Calu3 (cell line): Measurements from ENCODE around the gene VPS11. TPM values are rescaled to one million over a fixed set of nuclear protein-coding genes. Genes with fewer than 3 reads are reported as not detected.

Source experiments
- BruUV-seq: library from RNA; stranded (reverse); fragments of 400-500 nt; replicated peaks from 2 replicates; lab custom pipeline; 2021; lab: Mats Ljungman, UMichigan
- CTCF ChIA-PET: fragments of 300-600 bp; sonication (Branson Sonifier 250); formaldehyde crosslinking; loops from one replicate; lab custom pipeline; 2022; ENCODE audit warnings: antibody characterized with exemption; lab: Charles Lee
- DNase-seq: peaks from one replicate; pipeline ENCODE4 v3.0.0; 2022
- H3K27ac Mint-ChIP-seq: one replicate; pipeline ENCODE4 v1.8.0; 2022; ENCODE audit warnings: mixed read lengths; ENCODE audit not compliant: unreplicated experiment
- H3K27me3 Mint-ChIP-seq: one replicate; pipeline ENCODE4 v1.8.0; 2022; ENCODE audit warnings: mixed read lengths; ENCODE audit not compliant: unreplicated experiment
- H3K36me3 Mint-ChIP-seq: one replicate; pipeline ENCODE4 v1.8.0; 2022; ENCODE audit warnings: mild to moderate bottlenecking, moderate library complexity, mixed read lengths; ENCODE audit not compliant: insufficient read depth, unreplicated experiment
- H3K4me1 Mint-ChIP-seq: one replicate; pipeline ENCODE4 v1.8.0; 2022; ENCODE audit warnings: mild to moderate bottlenecking, low read depth, mixed read lengths; ENCODE audit not compliant: unreplicated experiment
- H3K4me3 Mint-ChIP-seq: one replicate; pipeline ENCODE4 v1.8.0; 2022; ENCODE audit warnings: mild to moderate bottlenecking, low read depth, moderate library complexity, mixed read lengths; ENCODE audit not compliant: unreplicated experiment
- H3K9me3 Mint-ChIP-seq: one replicate; pipeline ENCODE4 v1.8.0; 2022; ENCODE audit warnings: low read depth, mixed read lengths; ENCODE audit not compliant: unreplicated experiment
- CTCF ChIP-seq: fragments of 200-600 bp; IDR thresholded peaks from one replicate; pipeline ENCODE4 v1.8.0; 2022; ENCODE audit warnings: antibody characterized with exemption; ENCODE audit not compliant: unreplicated experiment
- intact Hi-C: fragments of 100-400 bp; cut with micrococcal nuclease; formaldehyde crosslinking; loops from one replicate; pipeline ENCODE4 v1.10.0; 2022; ENCODE audit not compliant: unreplicated experiment
- total RNA-seq: library from RNA; stranded (reverse); gene quantifications from 2 replicates; pipeline ENCODE4 v1.2.3, GENCODE V29; 2022

VPS11 gene
- total RNA-seq, 1 experiment from 2014 or later = 15.1 TPM

GRCh38 chr11:119021631-119022030 is 46.0 kb upstream of the VPS11 start:
- intact Hi-C loops = no loop called here
- Mint-ChIP-seq H3K27ac (no peak overlapping the region), H3K4me3 (no peak overlapping the region), H3K36me3 (peaks cover 59% of the 10 kb centered on the region), H3K27me3 (no peaks in the 10 kb centered on the region), H3K9me3 (no peaks in the 10 kb centered on the region), H3K4me1 (peaks cover 7% of the 10 kb centered on the region)
- BruUV-seq = no TSS peak
- CTCF ChIA-PET = no interaction called here
- DNase-seq = no peak
- no peak for TF ChIP-seq CTCF

DNA sequence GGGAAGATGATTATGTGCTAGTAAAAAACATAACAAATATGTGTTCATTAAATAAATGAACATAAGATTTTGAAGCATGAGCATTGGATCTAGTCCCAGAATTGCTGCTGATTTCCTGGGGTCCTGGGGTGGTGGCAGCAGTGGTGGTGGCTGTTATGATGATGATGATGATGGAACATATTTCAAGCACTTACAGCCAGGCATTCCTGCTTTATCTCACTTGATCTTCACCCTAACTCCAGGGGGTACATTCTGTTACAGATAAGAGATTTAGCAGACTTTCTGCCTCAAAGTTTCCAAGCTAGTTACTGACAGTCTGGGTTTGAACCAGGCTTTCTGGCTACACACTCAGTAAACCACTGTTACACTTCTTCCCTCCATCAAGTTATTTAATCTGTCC is 43.9 kb upstream of the VPS11 start:
- Mint-ChIP-seq H3K9me3 (no peaks in the 10 kb centered on the region), H3K36me3 (peaks cover 40% of the 10 kb centered on the region), H3K27me3 (no peaks in the 10 kb centered on the region), H3K27ac (no peak overlapping the region), H3K4me3 (no peak overlapping the region), H3K4me1 (peaks cover 18% of the 10 kb centered on the region)
- no peak for TF ChIP-seq CTCF
- intact Hi-C loops = no loop called here
- CTCF ChIA-PET = no interaction called here
- no TSS peak for BruUV-seq
- no peak for DNase-seq

DNA sequence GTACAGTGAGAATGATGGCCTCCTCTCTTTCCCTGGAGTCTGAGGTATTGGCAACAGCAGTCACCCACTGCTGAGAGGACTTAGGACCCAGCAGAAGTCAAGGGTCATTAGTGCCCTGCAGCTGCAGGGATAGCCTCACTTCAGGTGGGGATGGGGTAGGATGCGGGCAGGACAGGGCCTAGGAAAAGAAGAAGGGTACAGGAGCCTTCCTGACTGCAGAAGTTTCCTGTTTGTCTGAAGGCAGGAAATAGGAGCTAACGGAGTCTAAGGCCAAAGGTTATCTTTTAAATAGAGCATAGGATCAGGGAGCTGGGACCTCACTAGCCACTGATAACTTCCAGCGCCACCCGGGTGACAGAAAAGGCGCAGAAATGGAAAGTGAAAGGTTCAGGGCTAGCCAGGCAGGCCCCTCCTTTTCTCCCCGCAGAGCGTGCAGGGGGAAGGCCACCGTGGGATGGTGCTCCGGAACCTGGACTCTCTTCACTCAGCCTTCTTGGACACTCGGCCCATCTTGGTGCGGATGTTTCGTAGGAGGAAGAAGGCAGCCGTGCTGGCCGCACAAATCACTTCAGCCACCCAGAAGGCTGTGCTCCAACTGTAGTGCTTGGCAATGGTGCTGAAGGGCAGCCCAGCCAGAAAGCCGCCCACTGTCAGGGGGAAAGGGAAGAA is 43.1 kb upstream of the VPS11 start:
- peaks cover 27% of the 10 kb centered on the region for H3K4me1 Mint-ChIP-seq
- BruUV-seq = no TSS peak
- no peaks in the 10 kb centered on the region for H3K9me3 Mint-ChIP-seq
- H3K4me3 Mint-ChIP-seq = no peak overlapping the region
- H3K36me3 Mint-ChIP-seq = peaks cover 39% of the 10 kb centered on the region
- H3K27me3 Mint-ChIP-seq = no peaks in the 10 kb centered on the region
- intact Hi-C loops = no loop called here
- no peak for DNase-seq
- no peak overlapping the region for H3K27ac Mint-ChIP-seq
- TF ChIP-seq CTCF = no peak
- CTCF ChIA-PET = no interaction called here

DNA sequence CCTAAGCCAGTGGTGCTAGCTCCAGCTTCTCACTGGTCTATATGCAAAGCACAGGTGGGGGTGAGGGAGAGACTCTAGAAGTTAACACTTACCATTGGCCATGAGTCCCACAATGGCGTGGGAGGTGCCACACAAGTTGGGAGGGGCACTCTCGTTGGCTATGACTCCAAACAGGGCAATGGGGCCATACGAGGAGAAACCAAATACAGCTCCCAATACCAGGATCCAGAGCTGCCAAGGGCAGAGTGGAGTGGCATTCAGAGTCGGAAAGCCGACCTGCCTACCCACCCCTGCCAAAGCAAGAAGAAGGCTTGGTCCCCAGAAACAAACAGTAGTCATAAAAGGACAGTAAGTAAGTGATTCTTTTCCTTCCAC is 42.5 kb upstream of the VPS11 start:
- CTCF ChIA-PET = no interaction called here
- no peak overlapping the region for H3K4me3 Mint-ChIP-seq
- no peak overlapping the region for H3K27ac Mint-ChIP-seq
- H3K4me1 Mint-ChIP-seq = peaks cover 27% of the 10 kb centered on the region
- H3K27me3 Mint-ChIP-seq = no peaks in the 10 kb centered on the region
- no TSS peak for BruUV-seq
- intact Hi-C loops = no loop called here
- H3K9me3 Mint-ChIP-seq = no peaks in the 10 kb centered on the region
- H3K36me3 Mint-ChIP-seq = peaks cover 39% of the 10 kb centered on the region
- DNase-seq = no peak
- no peak for TF ChIP-seq CTCF
